Type B pancreatic cell (in vitro differentiated cells): ENCODE results near the gene FAM149A. TPM values are rescaled to one million over a fixed set of nuclear protein-coding genes. Genes with fewer than 3 reads are reported as not detected.

Source experiments
- DNase-seq: peaks from one replicate; pipeline ENCODE4 v3.0.0; 2021; ENCODE audit warnings: mixed read lengths; ENCODE audit not compliant: unreplicated experiment; ENCODE audit errors: extremely low spot score
- H3K27ac Mint-ChIP-seq: 2 replicates; pipeline ENCODE4 v1.8.0; 2021; ENCODE audit warnings: mild to moderate bottlenecking, mixed read lengths
- H3K27me3 Mint-ChIP-seq: 2 replicates; pipeline ENCODE4 v1.8.0; 2021; ENCODE audit warnings: mixed read lengths
- H3K36me3 Mint-ChIP-seq: 2 replicates; pipeline ENCODE4 v1.8.0; 2021; ENCODE audit warnings: mixed read lengths
- H3K4me1 Mint-ChIP-seq: one replicate; pipeline ENCODE4 v1.8.0; 2021; ENCODE audit warnings: mixed read lengths; ENCODE audit not compliant: unreplicated experiment
- H3K4me3 Mint-ChIP-seq: 2 replicates; pipeline ENCODE4 v1.8.0; 2021; ENCODE audit warnings: mild to moderate bottlenecking, mixed read lengths
- H3K9me3 Mint-ChIP-seq: 2 replicates; pipeline ENCODE4 v1.8.0; 2021; ENCODE audit warnings: mixed read lengths
- CTCF ChIP-seq: fragments of 200-600 bp; sonication (generic); conservative IDR thresholded peaks from 2 replicates; pipeline ENCODE4 v1.5.0; 2021; ENCODE audit warnings: antibody characterized with exemption, mild to moderate bottlenecking
- total RNA-seq: library from RNA; stranded (reverse); gene quantifications from 2 replicates; pipeline ENCODE4 v1.2.1, GENCODE V29; 2021; ENCODE audit warnings: low replicate concordance

The FAM149A gene
- total RNA-seq, 1 donor from 2014 or later: 9.3 TPM

- H3K9me3 Mint-ChIP-seq: no peaks in the 10 kb centered on the region
- H3K4me1 Mint-ChIP-seq: no peaks in the 10 kb centered on the region
These were observed 14.1 kb downstream of the FAM149A start for GRCh38 chr4:186118582-186118981.

GRCh38 chr4:186121057-186121456 lies 16.6 kb downstream of the FAM149A start:
- Mint-ChIP-seq H3K36me3 (no peaks in the 10 kb centered on the region), H3K27me3 (peaks cover 4% of the 10 kb centered on the region), H3K4me3 (no peak overlapping the region), H3K27ac (no peak overlapping the region), H3K9me3 (no peaks in the 10 kb centered on the region), H3K4me1 (no peaks in the 10 kb centered on the region)
- TF ChIP-seq CTCF: no peak
- DNase-seq: no peak

More at GRCh38 chr4:186118582-186118981, 14.1 kb downstream of the FAM149A start:
- DNase-seq: no peak
- H3K36me3 Mint-ChIP-seq: no peaks in the 10 kb centered on the region
- no peak for TF ChIP-seq CTCF
- no peak overlapping the region for H3K27ac Mint-ChIP-seq
- H3K27me3 Mint-ChIP-seq: peaks cover 4% of the 10 kb centered on the region
- H3K4me3 Mint-ChIP-seq: no peak overlapping the region

GRCh38 chr4:186128842-186129241 lies 24.3 kb downstream of the FAM149A start:
- no peaks in the 10 kb centered on the region for H3K27me3 Mint-ChIP-seq
- no peak overlapping the region for H3K4me3 Mint-ChIP-seq
- no peaks in the 10 kb centered on the region for H3K36me3 Mint-ChIP-seq
- no peak for TF ChIP-seq CTCF
- DNase-seq: no peak
- H3K27ac Mint-ChIP-seq: no peak overlapping the region
- H3K9me3 Mint-ChIP-seq: no peaks in the 10 kb centered on the region
- H3K4me1 Mint-ChIP-seq: peaks cover 18% of the 10 kb centered on the region

GRCh38 chr4:186131935-186132334 lies 27.4 kb downstream of the FAM149A start:
- Mint-ChIP-seq H3K9me3 (no peaks in the 10 kb centered on the region), H3K36me3 (no peaks in the 10 kb centered on the region), H3K27ac (peak overlapping the region; percentile 79), H3K27me3 (peaks cover 3% of the 10 kb centered on the region), H3K4me3 (peak overlapping the region; percentile 42), H3K4me1 (peaks cover 18% of the 10 kb centered on the region)
- TF ChIP-seq CTCF: no peak
- DNase-seq: no peak

GRCh38 chr4:186132577-186133242 lies 28.2 kb downstream of the FAM149A start:
- Mint-ChIP-seq H3K36me3 (no peaks in the 10 kb centered on the region), H3K9me3 (no peaks in the 10 kb centered on the region), H3K4me3 (peak overlapping the region; percentile 42), H3K27me3 (peaks cover 3% of the 10 kb centered on the region), H3K4me1 (peaks cover 18% of the 10 kb centered on the region), H3K27ac (peak overlapping the region; percentile 79)
- peak; percentile 58 for TF ChIP-seq CTCF
- no peak for DNase-seq
